Muscle layer of duodenum (tissue), 2 donors: ENCODE data around the gene MPRIP.

Source experiments
- H3K27ac ChIP-seq: one replicate; pipeline ENCODE4 v1.7.0; 2013; ENCODE audit warnings: mild to moderate bottlenecking, low read length
- H3K27me3 ChIP-seq: one replicate; pipeline ENCODE4 v1.7.0; 2013; ENCODE audit warnings: low read depth, mild to moderate bottlenecking, control low read depth, low read length
- H3K36me3 ChIP-seq, 2 donors: one replicate each; pipeline ENCODE4 v1.7.0; 2013; ENCODE audit warnings: low read length in 2 of 2, control low read depth in 1 of 2, mild to moderate bottlenecking in 1 of 2; ENCODE audit not compliant: insufficient read depth in 2 of 2, control insufficient read depth in 1 of 2
- H3K4me1 ChIP-seq, 2 donors: one replicate each; pipeline ENCODE4 v1.7.0; 2013; ENCODE audit warnings: low read length in 2 of 2, mild to moderate bottlenecking in 2 of 2, control low read depth in 1 of 2, moderate library complexity in 1 of 2; ENCODE audit not compliant: insufficient read depth in 2 of 2, control insufficient read depth in 1 of 2
- H3K4me3 ChIP-seq, 2 donors: one replicate each; pipeline ENCODE4 v1.7.0; 2013; ENCODE audit warnings: low read length in 2 of 2, low read depth in 1 of 2, mild to moderate bottlenecking in 1 of 2
- H3K9me3 ChIP-seq, 2 donors: one replicate each; pipeline ENCODE4 v1.7.0; 2013; ENCODE audit warnings: low read length in 2 of 2, control low read depth in 1 of 2, mild to moderate bottlenecking in 1 of 2; ENCODE audit not compliant: control insufficient read depth in 1 of 2
- donor health status: healthy.

The MPRIP gene

DNA sequence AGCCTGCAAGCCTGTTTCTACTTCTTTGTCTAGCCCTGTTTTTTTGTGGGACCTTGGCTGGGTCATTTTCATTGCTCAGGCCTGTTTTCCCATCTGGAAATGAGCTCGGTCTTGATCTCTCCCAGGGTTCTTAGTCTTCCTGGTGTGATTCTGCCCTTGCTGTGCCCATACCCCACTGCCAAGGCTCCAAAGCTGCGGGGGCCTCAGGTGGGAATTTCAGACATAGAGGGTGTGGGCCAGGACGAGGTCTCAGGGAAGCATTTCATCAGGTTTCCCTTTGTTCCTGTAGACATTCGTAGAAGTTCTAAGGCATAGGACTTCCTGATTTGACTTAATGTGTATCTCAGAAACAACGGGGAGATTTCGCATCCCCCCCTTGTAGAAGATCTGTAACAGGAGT is 5.8 kb downstream of the MPRIP start:
- peaks cover 38 to 46% of the 10 kb centered on the region in 2 donors for H3K4me1 ChIP-seq
- H3K9me3 ChIP-seq: no peaks in the 10 kb centered on the region
- no peak overlapping the region for H3K27ac ChIP-seq
- no peaks in the 10 kb centered on the region for H3K36me3 ChIP-seq
- H3K4me3 ChIP-seq: no peak overlapping the region
- H3K27me3 ChIP-seq: no peaks in the 10 kb centered on the region

GRCh38 chr17:17050346-17051345 is 8.4 kb downstream of the MPRIP start:
- H3K4me3 ChIP-seq: no peak overlapping the region
- H3K36me3 ChIP-seq: no peaks in the 10 kb centered on the region
- H3K27me3 ChIP-seq: no peaks in the 10 kb centered on the region
- H3K27ac ChIP-seq: no peak overlapping the region
- H3K4me1 ChIP-seq: peaks cover 23 to 40% of the 10 kb centered on the region in 2 donors
- no peaks in the 10 kb centered on the region for H3K9me3 ChIP-seq

DNA sequence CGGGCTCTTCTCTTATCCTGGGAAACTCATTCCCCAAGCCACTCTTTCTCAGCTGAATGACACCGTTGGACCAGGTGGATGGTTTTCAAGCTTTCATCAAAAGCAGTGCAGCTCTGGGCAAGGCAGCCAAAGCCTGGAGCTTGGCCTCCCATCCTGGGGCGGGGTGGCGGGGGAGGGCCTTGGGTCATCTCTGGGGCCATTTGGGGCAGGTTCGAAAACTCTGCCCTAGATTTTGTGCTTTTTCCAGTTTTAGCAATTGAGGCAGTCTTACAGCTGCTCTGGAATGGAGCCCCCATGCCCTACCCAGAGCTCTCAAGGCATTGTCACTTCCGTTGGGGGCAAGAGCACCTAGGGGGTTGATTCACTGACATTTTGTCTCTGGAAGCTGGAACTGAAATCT is 9.1 kb downstream of the MPRIP start:
- H3K4me3 ChIP-seq: no peak overlapping the region
- H3K27me3 ChIP-seq: no peaks in the 10 kb centered on the region
- peak overlapping the region; percentile 23 for H3K27ac ChIP-seq
- H3K9me3 ChIP-seq: no peaks in the 10 kb centered on the region
- no peaks in the 10 kb centered on the region for H3K36me3 ChIP-seq
- peaks cover 29 to 45% of the 10 kb centered on the region in 2 donors for H3K4me1 ChIP-seq

DNA sequence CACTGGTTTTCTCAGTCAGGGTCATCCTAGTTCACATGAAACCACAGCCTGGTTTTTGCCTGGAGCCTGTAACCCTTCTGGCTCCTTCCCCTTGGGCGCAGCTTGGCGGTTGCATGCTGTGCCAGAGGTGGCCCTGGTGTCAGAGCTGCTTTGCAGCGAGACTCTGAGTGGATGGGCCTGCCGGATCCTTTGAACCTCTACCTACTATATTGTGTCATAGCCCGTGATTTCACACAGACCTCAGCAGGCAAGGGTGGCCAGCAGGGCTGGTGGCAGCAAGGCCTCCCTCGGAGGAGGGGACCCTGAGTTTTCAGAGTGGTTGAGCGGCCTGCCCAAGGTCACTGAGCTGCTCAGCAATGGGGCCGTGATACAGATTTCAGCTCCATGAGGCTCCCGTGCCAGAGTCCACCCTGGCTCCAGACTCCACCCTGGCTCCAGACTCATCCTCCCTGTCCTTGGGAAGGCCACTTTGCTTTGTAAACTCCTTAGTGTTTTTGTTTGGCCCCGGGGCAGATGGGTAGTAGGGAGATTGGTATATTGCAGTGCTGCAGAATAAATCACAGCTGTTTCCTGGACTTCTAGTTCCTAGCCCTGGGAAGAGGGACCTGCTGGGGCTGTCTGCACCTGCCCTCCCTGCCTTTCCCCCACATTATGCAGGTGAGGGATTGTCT is 9.7 kb downstream of the MPRIP start:
- H3K9me3 ChIP-seq: no peaks in the 10 kb centered on the region
- no peak overlapping the region for H3K4me3 ChIP-seq
- peaks cover 29 to 47% of the 10 kb centered on the region in 2 donors for H3K4me1 ChIP-seq
- no peaks in the 10 kb centered on the region for H3K36me3 ChIP-seq
- H3K27ac ChIP-seq: peak overlapping the region; percentile 23
- H3K27me3 ChIP-seq: no peaks in the 10 kb centered on the region

GRCh38 chr17:17052462-17053221 is 10.4 kb downstream of the MPRIP start:
- no peak overlapping the region for H3K4me3 ChIP-seq
- no peaks in the 10 kb centered on the region for H3K36me3 ChIP-seq
- peak overlapping the region; percentile 23 for H3K27ac ChIP-seq
- peaks cover 29 to 53% of the 10 kb centered on the region in 2 donors for H3K4me1 ChIP-seq
- no peaks in the 10 kb centered on the region for H3K27me3 ChIP-seq
- H3K9me3 ChIP-seq: no peaks in the 10 kb centered on the region

GRCh38 chr17:17053446-17054379 is 11.5 kb downstream of the MPRIP start:
- Histone ChIP-seq H3K36me3 (no peaks in the 10 kb centered on the region), H3K27me3 (no peaks in the 10 kb centered on the region), H3K9me3 (no peaks in the 10 kb centered on the region), H3K4me3 (no peak overlapping the region), H3K27ac (no peak overlapping the region), H3K4me1 (peaks cover 29 to 62% of the 10 kb centered on the region in 2 donors)

GRCh38 chr17:17054636-17055035 is 12.4 kb downstream of the MPRIP start:
- Histone ChIP-seq H3K9me3 (no peaks in the 10 kb centered on the region), H3K4me3 (no peak overlapping the region), H3K36me3 (no peaks in the 10 kb centered on the region), H3K4me1 (peaks cover 29 to 62% of the 10 kb centered on the region in 2 donors), H3K27ac (no peak overlapping the region), H3K27me3 (no peaks in the 10 kb centered on the region)

DNA sequence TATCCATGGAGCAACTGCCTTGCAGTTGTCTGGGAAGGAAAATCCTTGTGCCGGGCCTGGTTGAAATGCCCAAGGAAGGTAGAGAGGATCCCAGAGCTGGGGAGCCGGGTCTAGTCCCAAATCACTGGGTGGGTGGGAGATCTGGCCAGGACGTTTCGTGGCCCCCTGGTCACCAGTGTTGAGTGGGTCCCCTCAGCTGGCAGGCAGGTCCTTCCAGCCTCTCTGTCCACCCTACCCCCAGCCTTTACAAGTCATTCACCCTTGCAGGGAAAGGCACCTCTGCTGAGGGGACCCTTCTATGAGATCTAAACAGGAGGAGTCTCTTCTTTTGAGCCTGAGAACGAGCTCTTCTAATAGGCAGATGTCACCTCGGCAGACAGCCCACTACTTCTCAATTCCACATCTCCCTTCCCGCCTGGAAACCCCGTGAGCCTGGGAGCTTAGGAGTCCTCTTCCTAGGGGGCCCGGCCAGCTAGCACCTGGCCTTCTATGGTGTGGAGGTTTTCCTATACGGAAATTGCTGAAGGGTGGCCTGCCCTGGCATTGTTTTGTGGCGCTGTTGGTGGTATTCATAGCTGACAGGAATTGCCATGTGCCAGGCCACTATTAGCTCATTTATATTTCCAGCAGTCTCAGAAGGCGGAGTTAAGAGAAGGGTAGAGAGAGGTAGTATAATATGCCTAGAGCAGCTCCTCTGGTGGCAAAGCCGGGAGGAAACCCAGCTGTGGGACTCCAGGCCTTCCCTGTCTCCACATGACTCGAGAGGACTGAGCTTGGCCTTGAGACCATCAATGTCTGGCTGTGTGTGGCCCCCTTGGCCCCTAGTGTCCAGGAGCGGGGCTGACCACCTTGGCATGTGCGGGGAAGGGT is 13.3 kb downstream of the MPRIP start:
- no peaks in the 10 kb centered on the region for H3K27me3 ChIP-seq
- no peaks in the 10 kb centered on the region for H3K9me3 ChIP-seq
- peak overlapping the region; percentile 31 for H3K27ac ChIP-seq
- no peaks in the 10 kb centered on the region for H3K36me3 ChIP-seq
- peaks cover 29 to 64% of the 10 kb centered on the region in 2 donors for H3K4me1 ChIP-seq
- H3K4me3 ChIP-seq: no peak overlapping the region

GRCh38 chr17:17056156-17056539 is 13.9 kb downstream of the MPRIP start:
- peak overlapping the region; percentile 0 for H3K27ac ChIP-seq

More at GRCh38 chr17:17056156-17056539, 13.9 kb downstream of the MPRIP start:
- Histone ChIP-seq H3K4me1 (peaks cover 29 to 66% of the 10 kb centered on the region in 2 donors), H3K4me3 (no peak overlapping the region), H3K27me3 (no peaks in the 10 kb centered on the region), H3K36me3 (no peaks in the 10 kb centered on the region), H3K9me3 (no peaks in the 10 kb centered on the region)
